GM23338 (cell line): Measurements from ENCODE around the gene EXOC3. TPM values are rescaled to one million over a fixed set of nuclear protein-coding genes. Genes with fewer than 3 reads are reported as not detected.

Source experiments
- ATAC-seq: fragments of 200-7000 bp; cut with Tn5 transposase; 3 replicates; pipeline ENCODE4 v1.9.1; 2020
- DNase-seq: peaks from one replicate; pipeline ENCODE4 v3.0.0-alpha.2; 2015; ENCODE audit warnings: low spot score
- H2AFZ ChIP-seq: fragments of 200-600 bp; sonication (generic); 2 replicates; pipeline ENCODE4 v1.8.0; 2016; ENCODE audit warnings: antibody characterized with exemption, mild to moderate bottlenecking, moderate library complexity
- H3F3A ChIP-seq: fragments of 200-600 bp; sonication (generic); replicated peaks from 2 replicates; pipeline ENCODE4 v1.8.0; 2017; ENCODE audit warnings: antibody characterized with exemption, mixed run types, low read depth
- H3K27ac ChIP-seq: fragments of 200-600 bp; sonication (generic); 2 replicates; pipeline ENCODE4 v1.6.1; 2016; ENCODE audit warnings: low read depth
- H3K27me3 ChIP-seq: fragments of 200-600 bp; sonication (generic); 2 replicates; pipeline ENCODE4 v1.8.0; 2016; ENCODE audit warnings: mild to moderate bottlenecking, mixed run types, moderate library complexity; ENCODE audit not compliant: insufficient read depth
- H3K36me3 ChIP-seq: fragments of 200-600 bp; sonication (generic); 2 replicates; pipeline ENCODE4 v1.8.0; 2016; ENCODE audit warnings: mild to moderate bottlenecking; ENCODE audit not compliant: insufficient read depth
- H3K4me1 ChIP-seq: fragments of 200-600 bp; sonication (generic); 2 replicates; pipeline ENCODE4 v1.8.0; 2016; ENCODE audit warnings: mild to moderate bottlenecking, moderate library complexity; ENCODE audit not compliant: insufficient read depth
- H3K4me2 ChIP-seq: fragments of 200-600 bp; sonication (generic); 2 replicates; pipeline ENCODE4 v1.7.1; 2017; ENCODE audit warnings: mixed run types
- H3K4me3 ChIP-seq: fragments of 200-600 bp; sonication (generic); 2 replicates; pipeline ENCODE4 v1.6.1; 2016; ENCODE audit warnings: mixed run types
- H3K79me2 ChIP-seq: fragments of 200-600 bp; sonication (generic); replicated peaks from 2 replicates; pipeline ENCODE4 v1.8.0; 2017; ENCODE audit warnings: mild to moderate bottlenecking; ENCODE audit not compliant: insufficient read depth
- H3K9me2 ChIP-seq: fragments of 200-600 bp; sonication (generic); 2 replicates; pipeline ENCODE4 v1.8.0; 2017; ENCODE audit not compliant: insufficient read depth
- H4K20me1 ChIP-seq: fragments of 200-600 bp; sonication (generic); replicated peaks from 2 replicates; pipeline ENCODE4 v1.8.0; 2017; ENCODE audit warnings: mild to moderate bottlenecking; ENCODE audit not compliant: insufficient read depth
- H3K27ac Mint-ChIP-seq: 2 replicates; pipeline ENCODE4 v1.8.0; 2020; ENCODE audit warnings: inconsistent platforms, mild to moderate bottlenecking, moderate library complexity, mixed read lengths
- H3K27me3 Mint-ChIP-seq: 3 replicates; pipeline ENCODE4 v1.8.0; 2022; ENCODE audit warnings: low read depth, mild to moderate bottlenecking, moderate library complexity, mixed read lengths, inconsistent platforms; ENCODE audit not compliant: insufficient read depth, poor library complexity
- H3K36me3 Mint-ChIP-seq: 3 replicates; pipeline ENCODE4 v1.8.0; 2021; ENCODE audit warnings: low read depth, mild to moderate bottlenecking, inconsistent platforms, moderate library complexity, mixed read lengths
- H3K4me1 Mint-ChIP-seq: 3 replicates; pipeline ENCODE4 v1.8.0; 2020; ENCODE audit warnings: mild to moderate bottlenecking, inconsistent platforms, mixed read lengths
- H3K4me3 Mint-ChIP-seq: 3 replicates; pipeline ENCODE4 v1.8.0; 2021; ENCODE audit warnings: moderate library complexity, mild to moderate bottlenecking, inconsistent platforms, mixed read lengths
- H3K9me3 Mint-ChIP-seq: 3 replicates; pipeline ENCODE4 v1.8.0; 2020; ENCODE audit warnings: moderate library complexity, mild to moderate bottlenecking, inconsistent platforms, mixed read lengths
- ETS1 ChIP-seq: IDR thresholded peaks from 2 replicates; pipeline ENCODE4 v1.6.1; 2016; ENCODE audit warnings: antibody characterized with exemption
- EZH2 ChIP-seq: fragments of 200-600 bp; sonication (generic); IDR thresholded peaks from one replicate; pipeline ENCODE4 v1.8.0; 2017; ENCODE audit warnings: antibody characterized with exemption, mild to moderate bottlenecking, low read depth; ENCODE audit not compliant: unreplicated experiment
- JUNB ChIP-seq: IDR thresholded peaks from one replicate; pipeline ENCODE4 v1.6.1; 2016; ENCODE audit warnings: antibody characterized with exemption; ENCODE audit not compliant: unreplicated experiment
- NANOG ChIP-seq: IDR thresholded peaks from 2 replicates; pipeline ENCODE4 v1.6.1; 2016; ENCODE audit warnings: antibody characterized with exemption, borderline replicate concordance
- POLR2AphosphoS5 ChIP-seq: IDR thresholded peaks from 2 replicates; pipeline ENCODE4 v1.6.1; 2016; ENCODE audit warnings: antibody characterized with exemption, low read depth
- ZNF114 ChIP-seq: fragments of 250-450 bp; sonication (Bioruptor Pico); IDR thresholded peaks from 2 replicates; pipeline ENCODE4 v1.5.0; 2020; ENCODE audit warnings: mild to moderate bottlenecking, moderate library complexity
- polyA plus RNA-seq: library from polyadenylated mRNA; unstranded; fragments of >200 nt; fragmentation: Nextera tagmentation; extraction: Ambion mirVana; gene quantifications from 2 replicates; pipeline ENCODE4 v1.2.1, GENCODE V29; 2016
- total RNA-seq: library from RNA; depleted of rRNA; stranded (reverse); fragments of >200 nt; shearing (Covaris generic); gene quantifications from 2 replicates; pipeline ENCODE4 v1.2.3, GENCODE V29; 2014
- TF ChIP-seq, protein P1 (sequence below), 2 experiments: fragments of 200-600 bp in 1 of 2; sonication (generic) in 1 of 2; conservative IDR thresholded peaks; 2 replicates each; pipeline versions ENCODE4 v1.5.1 to v1.6.1; 2016 to 2017; ENCODE audit warnings: antibody characterized with exemption in 2 of 2, low read depth in 2 of 2, mild to moderate bottlenecking in 2 of 2, moderate library complexity in 1 of 2
- TF ChIP-seq, protein P2 (sequence below): fragments of 250-450 bp; sonication (Bioruptor Pico); IDR thresholded peaks from 2 replicates; pipeline ENCODE4 v1.5.0; 2020; ENCODE audit warnings: mild to moderate bottlenecking, moderate library complexity
- TF ChIP-seq, protein P3 (sequence below): IDR thresholded peaks from one replicate; pipeline ENCODE4 v1.6.1; 2018; ENCODE audit warnings: antibody characterized with exemption; ENCODE audit not compliant: unreplicated experiment

The EXOC3 gene
- total and polyA plus RNA-seq, 2 experiments from 2014 or later: 13.4 to 31.6 TPM

GRCh38 chr5:438481-438981, 4.4 kb upstream of the EXOC3 start (continued):
- TF ChIP-seq, protein P1, sequence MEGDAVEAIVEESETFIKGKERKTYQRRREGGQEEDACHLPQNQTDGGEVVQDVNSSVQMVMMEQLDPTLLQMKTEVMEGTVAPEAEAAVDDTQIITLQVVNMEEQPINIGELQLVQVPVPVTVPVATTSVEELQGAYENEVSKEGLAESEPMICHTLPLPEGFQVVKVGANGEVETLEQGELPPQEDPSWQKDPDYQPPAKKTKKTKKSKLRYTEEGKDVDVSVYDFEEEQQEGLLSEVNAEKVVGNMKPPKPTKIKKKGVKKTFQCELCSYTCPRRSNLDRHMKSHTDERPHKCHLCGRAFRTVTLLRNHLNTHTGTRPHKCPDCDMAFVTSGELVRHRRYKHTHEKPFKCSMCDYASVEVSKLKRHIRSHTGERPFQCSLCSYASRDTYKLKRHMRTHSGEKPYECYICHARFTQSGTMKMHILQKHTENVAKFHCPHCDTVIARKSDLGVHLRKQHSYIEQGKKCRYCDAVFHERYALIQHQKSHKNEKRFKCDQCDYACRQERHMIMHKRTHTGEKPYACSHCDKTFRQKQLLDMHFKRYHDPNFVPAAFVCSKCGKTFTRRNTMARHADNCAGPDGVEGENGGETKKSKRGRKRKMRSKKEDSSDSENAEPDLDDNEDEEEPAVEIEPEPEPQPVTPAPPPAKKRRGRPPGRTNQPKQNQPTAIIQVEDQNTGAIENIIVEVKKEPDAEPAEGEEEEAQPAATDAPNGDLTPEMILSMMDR (conservative IDR thresholded peaks at IDR 0.05; ENCODE audit: low read depth in 2 of 2): no peak
- TF ChIP-seq JUNB (no peak), POLR2AphosphoS5 (no peak)

GRCh38 chr5:439181-439580, 3.8 kb upstream of the EXOC3 start:
- Histone ChIP-seq H3K4me3 (no peak overlapping the region), H3K36me3 (no peaks in the 10 kb centered on the region), H3K4me2 (no peak overlapping the region), H3K79me2 (peaks cover 9% of the 10 kb centered on the region), H3K27me3 (no peaks in the 10 kb centered on the region), H3K27ac (no peak overlapping the region), H2AFZ (no peak overlapping the region), H3F3A (no peaks in the 10 kb centered on the region), H3K4me1 (peaks cover 6% of the 10 kb centered on the region; the same call in 1 of the 2 replicates), H4K20me1 (no peaks in the 10 kb centered on the region), H3K9me2 (no peaks in the 10 kb centered on the region)
- Mint-ChIP-seq H3K9me3 (0 out of 3 replicates have a peak, but pooled peaks cover under 1% of the 10 kb centered on the region), H3K27ac (no peak overlapping the region), H3K27me3 (peaks cover 12% of the 10 kb centered on the region), H3K36me3 (no peaks in the 10 kb centered on the region; the same call in 2 of the 3 replicates), H3K4me1 (peaks cover under 1% of the 10 kb centered on the region; the same call in 2 of the 3 replicates), H3K4me3 (no peak overlapping the region)
- DNase-seq (no peak), ATAC-seq (no peak)
- TF ChIP-seq ZNF114 (CRISPR knock-in tag) (no peak), POLR2AphosphoS5 (no peak), EZH2 (no peak), JUNB (no peak), ETS1 (no peak), NANOG (no peak)
- TF ChIP-seq, protein P1 (conservative IDR thresholded peaks at IDR 0.05; ENCODE audit: low read depth in 2 of 2): no peak
- TF ChIP-seq, protein P2, sequence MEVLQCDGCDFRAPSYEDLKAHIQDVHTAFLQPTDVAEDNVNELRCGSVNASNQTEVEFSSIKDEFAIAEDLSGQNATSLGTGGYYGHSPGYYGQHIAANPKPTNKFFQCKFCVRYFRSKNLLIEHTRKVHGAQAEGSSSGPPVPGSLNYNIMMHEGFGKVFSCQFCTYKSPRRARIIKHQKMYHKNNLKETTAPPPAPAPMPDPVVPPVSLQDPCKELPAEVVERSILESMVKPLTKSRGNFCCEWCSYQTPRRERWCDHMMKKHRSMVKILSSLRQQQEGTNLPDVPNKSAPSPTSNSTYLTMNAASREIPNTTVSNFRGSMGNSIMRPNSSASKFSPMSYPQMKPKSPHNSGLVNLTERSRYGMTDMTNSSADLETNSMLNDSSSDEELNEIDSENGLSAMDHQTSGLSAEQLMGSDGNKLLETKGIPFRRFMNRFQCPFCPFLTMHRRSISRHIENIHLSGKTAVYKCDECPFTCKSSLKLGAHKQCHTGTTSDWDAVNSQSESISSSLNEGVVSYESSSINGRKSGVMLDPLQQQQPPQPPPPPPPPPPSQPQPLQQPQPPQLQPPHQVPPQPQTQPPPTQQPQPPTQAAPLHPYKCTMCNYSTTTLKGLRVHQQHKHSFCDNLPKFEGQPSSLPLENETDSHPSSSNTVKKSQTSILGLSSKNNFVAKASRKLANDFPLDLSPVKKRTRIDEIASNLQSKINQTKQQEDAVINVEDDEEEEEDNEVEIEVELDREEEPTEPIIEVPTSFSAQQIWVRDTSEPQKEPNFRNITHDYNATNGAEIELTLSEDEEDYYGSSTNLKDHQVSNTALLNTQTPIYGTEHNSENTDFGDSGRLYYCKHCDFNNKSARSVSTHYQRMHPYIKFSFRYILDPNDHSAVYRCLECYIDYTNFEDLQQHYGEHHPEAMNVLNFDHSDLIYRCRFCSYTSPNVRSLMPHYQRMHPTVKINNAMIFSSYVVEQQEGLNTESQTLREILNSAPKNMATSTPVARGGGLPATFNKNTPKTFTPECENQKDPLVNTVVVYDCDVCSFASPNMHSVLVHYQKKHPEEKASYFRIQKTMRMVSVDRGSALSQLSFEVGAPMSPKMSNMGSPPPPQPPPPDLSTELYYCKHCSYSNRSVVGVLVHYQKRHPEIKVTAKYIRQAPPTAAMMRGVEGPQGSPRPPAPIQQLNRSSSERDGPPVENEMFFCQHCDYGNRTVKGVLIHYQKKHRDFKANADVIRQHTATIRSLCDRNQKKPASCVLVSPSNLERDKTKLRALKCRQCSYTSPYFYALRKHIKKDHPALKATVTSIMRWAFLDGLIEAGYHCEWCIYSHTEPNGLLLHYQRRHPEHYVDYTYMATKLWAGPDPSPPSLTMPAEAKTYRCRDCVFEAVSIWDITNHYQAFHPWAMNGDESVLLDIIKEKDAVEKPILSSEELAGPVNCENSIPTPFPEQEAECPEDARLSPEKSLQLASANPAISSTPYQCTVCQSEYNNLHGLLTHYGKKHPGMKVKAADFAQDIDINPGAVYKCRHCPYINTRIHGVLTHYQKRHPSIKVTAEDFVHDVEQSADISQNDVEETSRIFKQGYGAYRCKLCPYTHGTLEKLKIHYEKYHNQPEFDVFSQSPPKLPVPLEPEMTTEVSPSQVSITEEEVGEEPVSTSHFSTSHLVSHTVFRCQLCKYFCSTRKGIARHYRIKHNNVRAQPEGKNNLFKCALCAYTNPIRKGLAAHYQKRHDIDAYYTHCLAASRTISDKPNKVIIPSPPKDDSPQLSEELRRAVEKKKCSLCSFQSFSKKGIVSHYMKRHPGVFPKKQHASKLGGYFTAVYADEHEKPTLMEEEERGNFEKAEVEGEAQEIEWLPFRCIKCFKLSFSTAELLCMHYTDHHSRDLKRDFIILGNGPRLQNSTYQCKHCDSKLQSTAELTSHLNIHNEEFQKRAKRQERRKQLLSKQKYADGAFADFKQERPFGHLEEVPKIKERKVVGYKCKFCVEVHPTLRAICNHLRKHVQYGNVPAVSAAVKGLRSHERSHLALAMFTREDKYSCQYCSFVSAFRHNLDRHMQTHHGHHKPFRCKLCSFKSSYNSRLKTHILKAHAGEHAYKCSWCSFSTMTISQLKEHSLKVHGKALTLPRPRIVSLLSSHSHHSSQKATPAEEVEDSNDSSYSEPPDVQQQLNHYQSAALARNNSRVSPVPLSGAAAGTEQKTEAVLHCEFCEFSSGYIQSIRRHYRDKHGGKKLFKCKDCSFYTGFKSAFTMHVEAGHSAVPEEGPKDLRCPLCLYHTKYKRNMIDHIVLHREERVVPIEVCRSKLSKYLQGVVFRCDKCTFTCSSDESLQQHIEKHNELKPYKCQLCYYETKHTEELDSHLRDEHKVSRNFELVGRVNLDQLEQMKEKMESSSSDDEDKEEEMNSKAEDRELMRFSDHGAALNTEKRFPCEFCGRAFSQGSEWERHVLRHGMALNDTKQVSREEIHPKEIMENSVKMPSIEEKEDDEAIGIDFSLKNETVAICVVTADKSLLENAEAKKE (CRISPR knock-in tag): no peak
- TF ChIP-seq, protein P3, sequence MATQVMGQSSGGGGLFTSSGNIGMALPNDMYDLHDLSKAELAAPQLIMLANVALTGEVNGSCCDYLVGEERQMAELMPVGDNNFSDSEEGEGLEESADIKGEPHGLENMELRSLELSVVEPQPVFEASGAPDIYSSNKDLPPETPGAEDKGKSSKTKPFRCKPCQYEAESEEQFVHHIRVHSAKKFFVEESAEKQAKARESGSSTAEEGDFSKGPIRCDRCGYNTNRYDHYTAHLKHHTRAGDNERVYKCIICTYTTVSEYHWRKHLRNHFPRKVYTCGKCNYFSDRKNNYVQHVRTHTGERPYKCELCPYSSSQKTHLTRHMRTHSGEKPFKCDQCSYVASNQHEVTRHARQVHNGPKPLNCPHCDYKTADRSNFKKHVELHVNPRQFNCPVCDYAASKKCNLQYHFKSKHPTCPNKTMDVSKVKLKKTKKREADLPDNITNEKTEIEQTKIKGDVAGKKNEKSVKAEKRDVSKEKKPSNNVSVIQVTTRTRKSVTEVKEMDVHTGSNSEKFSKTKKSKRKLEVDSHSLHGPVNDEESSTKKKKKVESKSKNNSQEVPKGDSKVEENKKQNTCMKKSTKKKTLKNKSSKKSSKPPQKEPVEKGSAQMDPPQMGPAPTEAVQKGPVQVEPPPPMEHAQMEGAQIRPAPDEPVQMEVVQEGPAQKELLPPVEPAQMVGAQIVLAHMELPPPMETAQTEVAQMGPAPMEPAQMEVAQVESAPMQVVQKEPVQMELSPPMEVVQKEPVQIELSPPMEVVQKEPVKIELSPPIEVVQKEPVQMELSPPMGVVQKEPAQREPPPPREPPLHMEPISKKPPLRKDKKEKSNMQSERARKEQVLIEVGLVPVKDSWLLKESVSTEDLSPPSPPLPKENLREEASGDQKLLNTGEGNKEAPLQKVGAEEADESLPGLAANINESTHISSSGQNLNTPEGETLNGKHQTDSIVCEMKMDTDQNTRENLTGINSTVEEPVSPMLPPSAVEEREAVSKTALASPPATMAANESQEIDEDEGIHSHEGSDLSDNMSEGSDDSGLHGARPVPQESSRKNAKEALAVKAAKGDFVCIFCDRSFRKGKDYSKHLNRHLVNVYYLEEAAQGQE: no peak
